ENCODE data around the gene AKAP8L. TPM values are rescaled to one million over a fixed set of nuclear protein-coding genes. Genes with fewer than 3 reads are reported as not detected.

The AKAP8L gene
- total and polyA plus RNA-seq, 12 donors: 45.2 to 140 (median 63.1) TPM

- no peak for ATAC-seq
- Histone ChIP-seq H3K27me3 (no peaks in the 10 kb centered on the region), H3K4me1 (peaks cover 25 to 74% (median 57%) of the 10 kb centered on the region in 9 donors), H3K4me3 (no peak overlapping the region), H3K9me3 (no peaks in the 10 kb centered on the region), H3K27ac (peak overlapping the region in 7 of 10 donors; percentile 21 to 64 (median 59)), H3K36me3 (peaks cover 11 to 81% (median 57%) of the 10 kb centered on the region in 9 donors)
- TF ChIP-seq CTCF (IDR thresholded peaks at IDR 0.05): no peak
- no peak for DNase-seq
- intact Hi-C loops (cut with DNase I): loop anchor here in 3 of 10 donors (5.0 to 10.0 kb wide), 3 partner anchors 40 to 183 kb away; partner anchors contain the start of gene BRD4 (in 1 of the 3)
- WGBS, 2 donors: 71 to 81% methylated on average over 17 of the region's 17 CpGs
Observed at GRCh38 chr19:15371786-15372380, 46.9 kb downstream of the AKAP8L start.

GRCh38 chr19:15371119-15371518, 47.7 kb downstream of the AKAP8L start:
- intact Hi-C loops (cut with DNase I): loop anchor here in 3 of 10 donors (5.0 to 10.0 kb wide), 3 partner anchors 39 to 184 kb away; partner anchors contain the start of gene BRD4 (in 1 of the 3)
- no peak for TF ChIP-seq CTCF (IDR thresholded peaks at IDR 0.05)
- H3K36me3 ChIP-seq: peaks cover 11 to 88% (median 57%) of the 10 kb centered on the region in 9 donors
- DNase-seq: no peak
- peaks cover 20 to 69% (median 52%) of the 10 kb centered on the region in 9 donors for H3K4me1 ChIP-seq
- 96 to 99% methylated on average over 7 of the region's 7 CpGs for WGBS, 2 donors
- no peak overlapping the region for H3K4me3 ChIP-seq
- H3K27ac ChIP-seq: peak overlapping the region in 6 of 10 donors; percentile 21 to 64 (median 60)
- no peaks in the 10 kb centered on the region for H3K9me3 ChIP-seq
- no peaks in the 10 kb centered on the region for H3K27me3 ChIP-seq
- ATAC-seq: no peak

DNA sequence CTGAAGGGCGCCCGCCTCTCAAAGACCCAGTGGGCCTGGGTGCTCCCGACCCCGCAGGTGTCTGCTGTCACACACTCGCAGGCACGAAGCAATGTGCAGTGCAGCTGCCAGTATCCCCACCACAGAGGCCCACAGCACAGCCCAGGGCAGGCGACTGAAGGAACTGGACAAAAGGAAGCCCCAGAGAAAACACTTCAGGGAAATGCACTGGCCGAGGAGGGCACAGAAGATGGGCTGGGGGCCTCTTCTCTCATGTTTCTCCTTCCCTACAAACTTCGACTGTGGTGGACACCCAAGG, 49.2 kb downstream of the AKAP8L start:
- intact Hi-C loops (cut with DNase I): loop anchor here in 2 of 10 donors (5.0 kb wide), 2 partner anchors 37 to 112 kb away; partner anchors contain the start of gene BRD4 (in 1 of the 2)
- 93 to 96% methylated on average over 9 of the region's 9 CpGs for WGBS, 2 donors

More for the DNA sequence above, 49.2 kb downstream of the AKAP8L start:
- peaks cover 10 to 53% (median 36%) of the 10 kb centered on the region in 9 donors for H3K4me1 ChIP-seq
- no peak for TF ChIP-seq CTCF (IDR thresholded peaks at IDR 0.05)
- H3K27ac ChIP-seq: peak overlapping the region in 1 of 10 donors; percentile 21
- H3K9me3 ChIP-seq: no peaks in the 10 kb centered on the region
- H3K27me3 ChIP-seq: no peaks in the 10 kb centered on the region
- DNase-seq: no peak
- ATAC-seq: no peak
- H3K36me3 ChIP-seq: peaks cover 11 to 98% (median 68%) of the 10 kb centered on the region in 9 donors
- H3K4me3 ChIP-seq: no peak overlapping the region

All from heart right ventricle (tissue), 16 donors.